ENCODE measurements around the gene GFER.

GFER gene

GRCh38 chr16:1974157-1975070 lies 9.6 kb upstream of the GFER start:
- no peak for DNase-seq (ENCODE audit: low read depth)

GRCh38 chr16:1975432-1976215 lies 8.4 kb upstream of the GFER start:
- DNase-seq (ENCODE audit: low read depth) = no peak

- DNase-seq (ENCODE audit: low read depth) = no peak
Measured at GRCh38 chr16:1976216-1976520, 7.8 kb upstream of the GFER start.

- no peak for DNase-seq (ENCODE audit: low read depth)
Measured at GRCh38 chr16:1976951-1977874, 6.8 kb upstream of the GFER start.

GRCh38 chr16:1977875-1978268 lies 6.1 kb upstream of the GFER start:
- DNase-seq (ENCODE audit: low read depth) = no peak

- DNase-seq (ENCODE audit: low read depth) = no peak
Measured at GRCh38 chr16:1978476-1979120, 5.4 kb upstream of the GFER start.

GRCh38 chr16:1979271-1980029 lies 4.5 kb upstream of the GFER start:
- DNase-seq (ENCODE audit: low read depth) = no peak

GRCh38 chr16:1980030-1980769 lies 3.8 kb upstream of the GFER start:
- no peak for DNase-seq (ENCODE audit: low read depth)

- no peak for DNase-seq (ENCODE audit: low read depth)
Measured at GRCh38 chr16:1980770-1981087, 3.3 kb upstream of the GFER start.

GRCh38 chr16:1981398-1981836 lies 2.6 kb upstream of the GFER start, which contains the start of gene NOXO1:
NOXO1 (minus strand) TSS chr16:1981469; CDS start chr16:1981179, 290 bp downstream.
- no peak for DNase-seq (ENCODE audit: low read depth)

GRCh38 chr16:1982013-1982433 lies 2.0 kb upstream of the GFER start:
- no peak for DNase-seq (ENCODE audit: low read depth)

- DNase-seq (ENCODE audit: low read depth) = no peak
Measured at GRCh38 chr16:1982991-1983543, 926 bp upstream of the GFER start.

GRCh38 chr16:1984347-1985225 lies 593 bp downstream of the GFER start:
- no peak for DNase-seq (ENCODE audit: low read depth)

- no peak for DNase-seq (ENCODE audit: low read depth)
Measured at GRCh38 chr16:1985466-1986150, 1.6 kb downstream of the GFER start.

GRCh38 chr16:1987198-1987597 lies 3.2 kb downstream of the GFER start:
- no peak for DNase-seq (ENCODE audit: low read depth)

GRCh38 chr16:1989209-1990100 lies 5.5 kb downstream of the GFER start, which contains the start of gene SYNGR3:
SYNGR3 (plus strand) TSS chr16:1989970; CDS start chr16:1990103, 133 bp downstream.
- no peak for DNase-seq (ENCODE audit: low read depth)

GRCh38 chr16:1990101-1990350 lies 6.0 kb downstream of the GFER start:
- no peak for DNase-seq (ENCODE audit: low read depth)

Data from stimulated activated CD8-positive, alpha-beta memory T cell treated with anti-CD3 and anti-CD28 coated beads, Interleukin-12 subunit alpha, Interleukin-12 subunit beta, amount 100 ng/mL, for 4 hours (primary cell).